Stimulated activated CD8-positive, alpha-beta memory T cell treated with anti-CD3 and anti-CD28 coated beads, Interleukin-2, amount 100 ng/mL, for 48 hours (primary cell): ENCODE data around the gene PRIM1.
"Not testable (repeated sequence)": the region's sequence is repeated elsewhere in the genome, so short reads cannot be mapped to it uniquely, and the experiment has no call there.

Experiments
- DNase-seq, 2 donors: peaks; one replicate each; pipeline ENCODE4 v3.0.0-alpha.2; 2020; ENCODE audit warnings: low read depth in 2 of 2

The PRIM1 gene

DNA sequence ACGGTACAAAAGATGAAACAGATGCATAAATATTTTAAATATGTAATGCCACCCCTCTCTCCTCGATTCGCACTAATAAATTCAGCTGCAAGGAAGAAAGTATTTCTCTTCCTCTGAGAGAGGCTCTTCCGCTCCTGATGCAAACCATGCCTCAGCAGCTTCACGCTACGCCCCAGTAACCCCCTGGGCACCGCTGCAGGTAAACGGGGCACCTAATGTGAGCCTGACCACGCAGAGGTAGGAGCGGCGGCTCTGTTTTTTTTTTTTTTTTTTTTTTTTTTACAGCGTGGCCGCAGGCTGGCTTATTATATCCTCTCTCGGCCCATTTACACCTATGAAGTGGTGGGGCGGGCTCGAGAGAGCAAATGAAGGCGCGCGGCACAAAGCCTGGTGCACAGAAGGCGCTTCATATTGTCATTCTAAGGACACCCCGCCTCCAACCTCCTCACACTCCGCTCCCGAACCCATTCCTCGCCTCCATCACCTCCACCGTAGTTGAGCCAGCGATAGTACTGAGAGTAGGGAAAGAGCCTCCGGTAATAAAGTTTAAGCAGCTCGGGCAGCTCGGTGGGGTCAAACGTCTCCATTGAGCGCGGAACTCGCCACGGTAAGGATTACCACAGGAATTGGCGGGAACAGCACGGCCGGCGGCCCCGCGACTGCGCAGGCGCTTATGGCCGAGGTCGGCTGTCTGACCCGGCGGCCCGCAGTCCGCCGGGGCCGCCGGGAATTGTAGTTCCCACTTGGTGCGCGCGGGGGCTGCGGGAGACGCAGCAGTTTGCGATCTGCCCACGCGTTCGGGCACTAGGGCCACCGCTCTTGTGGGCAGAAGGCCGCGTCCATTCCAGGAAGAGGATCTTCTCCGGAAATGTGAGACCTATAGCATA is at the start of gene PRIM1:
PRIM1 (minus strand) TSS at position 612 of the 887 bp plus-strand sequence; CDS start at position 587, 25 bp downstream.
- peak; percentile 85 to 88 for DNase-seq

DNA sequence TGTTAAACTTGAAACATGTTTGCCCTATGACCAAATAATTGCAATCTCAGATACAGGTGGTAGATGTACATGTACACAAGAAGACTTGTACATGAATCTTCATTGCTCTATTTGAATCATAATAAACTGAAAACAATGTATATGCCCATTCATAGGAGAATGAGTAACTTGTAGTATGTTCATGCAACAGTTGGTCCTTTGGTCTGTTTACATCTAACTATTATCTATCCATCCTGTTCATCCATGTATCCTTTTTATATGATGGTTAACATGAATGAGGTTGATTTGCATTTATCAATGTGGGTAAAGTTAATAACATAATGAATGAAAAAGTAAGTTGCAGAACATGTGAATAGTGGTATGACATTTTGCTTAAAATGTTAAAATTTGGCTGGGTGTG is 48.1 kb upstream of the PRIM1 start:
- no peak for DNase-seq

DNA sequence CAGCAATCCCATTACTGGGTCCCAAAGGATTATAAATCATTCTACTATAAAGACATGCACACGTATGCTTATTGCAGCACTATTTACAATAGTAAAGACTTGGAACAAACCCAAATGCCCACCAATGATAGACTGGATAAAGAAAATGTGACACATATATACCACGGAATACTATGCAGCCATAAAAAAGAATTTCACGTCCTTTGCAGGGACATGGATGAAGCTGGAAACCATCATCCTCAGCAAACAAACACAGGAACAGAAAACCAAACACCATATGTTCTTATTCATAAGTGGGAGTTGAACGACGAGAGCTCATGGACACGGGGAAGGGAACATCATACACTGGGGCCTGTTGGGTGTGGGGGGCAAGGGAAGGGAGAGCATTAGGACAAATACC is 47.2 kb upstream of the PRIM1 start:
- DNase-seq = not testable (repeated sequence)

DNA sequence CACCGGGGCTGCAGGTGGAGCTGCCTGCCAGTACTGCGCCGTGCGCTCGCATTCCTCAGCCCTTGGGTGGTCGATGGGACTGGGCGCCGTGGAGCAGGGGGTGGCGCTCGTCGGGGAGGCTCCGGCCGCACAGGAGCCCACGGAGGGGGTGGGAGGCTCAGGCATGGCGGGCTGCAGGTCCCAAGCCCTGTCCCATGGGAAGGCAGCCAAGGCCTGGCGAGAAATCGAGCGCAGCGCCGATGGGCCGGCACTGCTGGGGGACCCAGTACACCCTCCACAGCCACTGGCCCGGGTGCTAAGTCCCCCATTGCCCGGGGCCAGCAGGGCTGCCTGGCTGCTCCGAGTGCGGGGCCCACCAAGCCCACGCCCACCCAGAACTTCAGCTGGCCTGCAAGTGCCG is 43.7 kb upstream of the PRIM1 start:
- DNase-seq = not testable (repeated sequence)

DNA sequence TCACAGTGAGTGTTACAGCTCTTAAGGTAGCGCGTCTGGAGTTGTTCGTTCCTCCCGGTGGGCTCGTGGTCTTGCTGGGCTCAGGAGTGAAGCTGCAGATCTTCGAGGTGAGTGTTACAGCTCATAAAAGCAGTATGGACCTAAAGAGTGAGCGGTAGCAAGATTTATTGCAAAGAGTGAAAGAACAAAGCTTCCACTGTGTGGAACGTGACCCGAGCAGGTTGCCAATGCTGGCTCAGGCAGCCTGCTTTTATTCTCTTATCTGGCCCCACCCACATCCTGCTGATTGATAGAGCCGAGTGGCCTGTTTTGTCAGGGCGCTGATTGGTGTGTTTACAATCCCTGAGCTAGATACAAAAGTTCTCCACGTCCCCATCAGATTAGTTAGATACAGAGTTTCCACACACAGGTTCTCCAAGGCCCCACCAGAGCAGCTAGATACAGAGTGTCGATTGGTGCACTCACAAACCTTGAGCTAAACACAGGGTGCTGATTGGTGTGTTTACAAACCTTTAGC is 43.0 kb upstream of the PRIM1 start:
- DNase-seq = not testable (repeated sequence)

DNA sequence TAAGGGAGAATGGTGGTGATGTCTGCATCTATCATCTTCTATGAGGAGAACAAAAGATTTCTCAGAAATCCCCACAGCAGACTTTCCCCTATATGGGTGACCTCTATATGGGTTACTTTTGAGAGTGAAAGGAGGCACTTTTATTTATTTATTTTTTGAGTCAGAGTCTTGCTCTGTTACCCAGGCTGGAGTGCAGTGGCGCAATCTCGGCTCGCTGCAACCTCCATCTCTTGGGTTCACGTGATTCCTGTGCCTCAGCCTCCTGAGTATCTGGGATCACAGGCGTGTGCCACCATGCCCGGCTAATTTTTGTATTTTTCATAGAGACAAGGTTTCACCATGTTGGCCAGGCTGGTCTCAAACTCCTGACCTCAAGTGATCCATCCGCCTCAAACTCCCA is 41.0 kb upstream of the PRIM1 start:
- DNase-seq = not testable (repeated sequence)

DNA sequence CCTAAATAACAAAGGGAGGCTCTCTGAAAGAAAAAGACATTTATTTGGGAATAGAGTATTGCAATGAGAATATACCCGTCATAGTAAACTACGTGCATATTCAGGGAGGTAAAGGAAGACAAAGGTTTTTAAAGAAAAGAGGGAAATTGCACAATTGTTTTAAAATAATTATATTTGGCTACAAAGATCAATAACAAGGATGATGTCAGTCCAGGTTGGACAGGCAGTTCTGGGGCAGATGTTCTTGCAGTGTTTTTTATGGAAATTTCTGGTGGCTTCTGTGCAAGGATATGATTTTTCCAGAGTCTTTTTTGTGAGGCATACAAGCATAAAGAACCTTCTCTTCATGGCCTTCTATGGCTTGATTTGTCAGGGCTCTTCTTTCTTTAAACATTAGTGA is 40.6 kb upstream of the PRIM1 start:
- DNase-seq = no peak

DNA sequence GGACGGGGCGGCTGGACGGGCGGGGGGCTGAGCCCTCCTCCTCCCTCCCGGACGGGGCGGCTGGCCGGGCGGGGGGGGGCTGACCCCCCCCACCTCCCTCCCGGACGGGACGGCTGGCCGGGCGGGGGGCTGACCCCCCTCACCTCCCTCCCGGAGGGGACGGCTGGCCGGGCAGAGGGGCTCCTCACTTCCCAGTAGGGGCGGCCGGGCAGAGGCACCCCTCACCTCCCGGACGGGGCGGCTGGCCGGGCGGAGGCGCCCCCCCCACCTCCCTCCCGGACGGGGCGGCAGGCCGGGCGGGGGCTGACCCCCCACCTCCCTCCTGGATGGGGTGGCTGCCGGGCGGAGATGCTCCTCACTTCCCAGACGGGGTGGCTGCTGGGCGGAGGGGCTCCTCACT is 37.3 kb upstream of the PRIM1 start:
- DNase-seq = not testable (repeated sequence)

DNA sequence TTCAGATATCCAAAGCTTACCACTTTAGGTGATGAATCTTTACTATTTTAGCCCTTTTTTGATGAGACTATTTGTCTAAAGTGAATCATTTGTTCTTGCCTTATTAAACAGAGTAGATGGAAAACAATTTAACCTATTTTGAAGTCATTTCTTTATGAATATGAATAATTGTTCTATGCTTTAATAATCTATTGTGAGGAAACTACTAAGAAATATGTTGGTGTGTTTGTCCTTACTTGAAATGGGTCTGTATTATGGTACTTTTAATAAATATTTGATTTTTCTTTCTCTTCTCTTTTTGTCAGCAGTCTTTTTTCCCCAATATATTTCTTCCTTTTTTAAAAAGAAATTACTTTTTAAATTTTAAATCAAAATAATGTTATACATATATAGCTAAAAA is 35.4 kb upstream of the PRIM1 start:
- DNase-seq = no peak

DNA sequence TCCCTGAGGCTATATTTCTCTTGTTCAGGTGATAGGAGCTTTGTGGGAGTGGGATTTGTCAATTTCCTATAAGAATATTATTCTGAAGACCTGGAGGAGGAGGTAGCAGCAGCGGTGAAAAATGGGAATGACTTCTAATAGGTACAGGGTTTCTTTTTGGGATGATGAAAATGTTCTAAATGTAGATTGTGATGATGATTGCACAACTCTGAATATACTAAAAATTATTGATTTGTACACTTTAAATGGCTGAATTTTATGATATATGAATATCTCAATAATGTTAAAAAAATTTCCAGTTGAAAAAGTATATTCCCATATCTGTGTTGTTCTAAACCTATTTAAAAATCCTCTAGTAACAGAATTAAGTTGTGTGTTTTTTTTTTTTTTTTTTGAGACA is 33.8 kb upstream of the PRIM1 start:
- no peak for DNase-seq

DNA sequence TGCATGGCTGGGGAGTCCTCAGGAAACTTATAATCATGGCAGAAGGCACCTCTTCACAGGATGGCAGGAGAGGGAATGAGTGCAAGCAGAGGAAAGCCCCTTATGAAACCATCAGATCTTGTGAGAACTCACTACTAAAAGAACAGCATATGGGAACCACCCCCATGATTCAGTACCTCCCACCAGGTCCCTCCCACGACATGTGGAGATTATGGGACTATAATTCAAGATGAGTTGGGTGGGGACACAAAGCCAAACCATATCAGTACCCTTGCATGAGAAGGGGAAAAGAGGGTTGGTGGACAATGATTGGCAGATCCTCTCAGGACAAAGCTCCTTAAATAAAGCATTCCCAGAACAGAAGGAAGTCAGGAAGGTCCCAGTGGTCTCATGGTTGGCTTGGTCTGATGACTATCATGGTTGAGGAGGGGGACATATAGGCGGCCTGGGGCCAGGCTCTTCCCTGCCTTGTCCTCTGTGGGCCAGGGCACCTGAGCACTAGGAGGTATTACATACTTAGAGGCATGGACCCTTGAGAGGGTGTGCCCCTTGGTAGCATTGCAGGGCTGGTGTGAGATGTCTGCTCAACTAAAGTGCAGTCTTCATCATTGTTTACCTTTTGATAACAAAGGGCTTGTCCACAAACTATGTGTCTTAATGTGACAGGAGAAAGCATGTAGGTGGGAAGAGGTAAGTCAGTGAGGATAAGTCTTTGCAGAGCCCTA is 33.2 kb upstream of the PRIM1 start:
- DNase-seq = no peak

DNA sequence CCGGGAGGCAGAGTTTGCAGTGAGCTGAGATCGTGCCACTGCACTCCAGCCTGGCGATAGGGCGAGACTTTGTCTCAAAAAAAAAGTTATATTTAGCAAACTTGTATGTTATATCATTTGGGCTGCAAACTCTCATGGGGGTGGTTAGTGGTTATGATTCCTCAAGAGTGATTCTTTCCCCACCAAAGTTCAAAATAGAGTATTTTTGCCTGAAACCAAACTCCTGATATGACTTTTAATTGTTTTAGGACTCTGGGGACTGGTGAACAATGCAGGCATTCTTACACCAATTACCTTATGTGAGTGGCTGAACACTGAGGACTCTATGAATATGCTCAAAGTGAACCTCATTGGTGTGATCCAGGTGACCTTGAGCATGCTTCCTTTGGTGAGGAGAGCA is 29.6 kb upstream of the PRIM1 start:
- no peak for DNase-seq

DNA sequence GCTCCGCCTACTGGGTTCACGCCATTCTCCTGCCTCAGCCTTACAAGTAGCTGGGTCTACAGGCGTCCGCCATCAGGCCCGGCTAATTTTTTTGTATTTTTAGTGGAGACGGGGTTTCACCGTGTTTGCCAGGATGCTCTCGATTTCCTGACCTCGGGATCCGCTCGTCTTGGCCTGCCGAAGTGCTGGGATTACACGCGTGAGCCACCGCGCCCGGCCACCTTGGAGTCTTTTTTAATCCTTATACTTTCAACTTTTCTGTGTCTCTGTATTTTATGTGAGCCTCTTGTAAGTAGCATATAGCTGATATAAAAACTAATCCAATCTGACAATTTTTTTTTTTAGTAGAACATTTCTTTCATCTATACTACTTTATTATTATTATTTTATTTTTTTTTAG is 26.6 kb upstream of the PRIM1 start:
- no peak for DNase-seq

DNA sequence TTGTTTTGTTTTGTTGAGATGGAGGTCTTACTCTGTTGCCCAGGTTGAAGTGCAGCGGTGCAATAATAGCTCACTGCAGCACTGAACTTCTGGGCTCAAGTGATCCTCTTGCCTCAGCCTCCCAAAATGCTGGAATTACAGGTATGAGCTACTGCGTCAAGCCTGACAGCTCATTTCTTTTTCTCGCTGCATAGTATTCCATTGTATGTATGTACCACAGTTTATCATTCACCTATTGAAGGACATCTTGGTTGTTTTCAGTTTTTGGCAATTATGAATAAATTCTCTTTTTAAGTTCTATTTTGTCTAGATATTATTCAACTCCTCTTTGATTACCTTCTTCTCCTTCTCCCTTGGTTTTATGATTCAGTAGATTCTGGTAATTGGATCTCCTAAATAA is 24.5 kb upstream of the PRIM1 start:
- no peak for DNase-seq

DNA sequence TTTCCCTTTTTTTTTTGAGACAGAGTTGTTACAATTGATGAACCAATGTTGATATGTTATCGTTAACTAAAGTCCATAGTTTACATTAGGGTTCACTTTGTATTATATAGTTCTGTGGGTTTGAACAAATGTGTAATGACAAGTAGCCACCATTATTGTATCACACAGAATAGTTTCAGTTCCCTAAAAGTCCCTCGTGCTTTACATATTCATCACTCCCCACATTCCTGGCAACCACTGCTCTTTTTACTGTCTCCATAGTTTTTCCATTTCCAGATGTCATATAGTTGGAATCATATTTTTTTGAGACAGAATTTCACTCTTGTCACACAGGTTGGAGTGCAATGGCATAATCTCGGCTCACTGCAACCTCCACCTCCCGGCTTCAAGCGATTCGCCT is 23.5 kb upstream of the PRIM1 start:
- DNase-seq = no peak

DNA sequence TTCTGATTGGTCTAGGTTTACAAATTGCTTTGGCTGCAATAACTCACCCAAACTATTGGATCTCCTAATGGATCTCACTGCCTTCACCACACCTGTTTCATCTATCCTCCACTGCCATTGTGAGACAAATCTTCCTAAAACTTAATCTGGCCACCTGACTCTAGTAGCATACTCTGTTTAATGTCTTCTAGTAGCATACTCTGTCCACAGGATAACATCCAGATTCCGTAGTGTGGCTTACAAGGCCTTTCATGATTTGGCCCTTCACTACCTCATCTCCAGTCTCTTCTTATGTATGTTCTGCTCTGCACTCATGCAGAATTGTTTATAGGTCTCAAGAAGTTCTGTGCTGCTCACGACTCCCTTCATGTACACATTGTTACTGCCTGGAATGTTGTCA is 21.0 kb upstream of the PRIM1 start:
- no peak for DNase-seq

DNA sequence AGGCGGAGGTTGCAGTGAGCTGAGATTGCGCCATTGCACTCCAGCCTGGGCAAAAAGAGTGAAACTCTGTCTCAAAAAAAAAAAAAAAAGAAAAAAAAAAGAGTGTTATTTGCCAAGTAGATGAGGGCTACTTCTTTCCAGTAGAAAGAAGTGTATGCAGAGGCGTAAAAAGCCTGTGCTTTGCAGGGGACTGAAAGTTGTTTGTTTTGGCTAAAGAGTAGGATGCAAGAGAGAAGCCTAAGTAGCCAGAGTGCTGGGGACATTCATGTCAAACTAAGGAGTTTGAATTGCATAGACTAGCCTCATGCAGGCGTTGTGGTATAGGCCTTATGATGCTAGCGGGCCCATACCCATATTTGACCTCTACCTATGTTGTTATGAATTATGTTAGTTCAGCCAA is 20.5 kb upstream of the PRIM1 start:
- no peak for DNase-seq

DNA sequence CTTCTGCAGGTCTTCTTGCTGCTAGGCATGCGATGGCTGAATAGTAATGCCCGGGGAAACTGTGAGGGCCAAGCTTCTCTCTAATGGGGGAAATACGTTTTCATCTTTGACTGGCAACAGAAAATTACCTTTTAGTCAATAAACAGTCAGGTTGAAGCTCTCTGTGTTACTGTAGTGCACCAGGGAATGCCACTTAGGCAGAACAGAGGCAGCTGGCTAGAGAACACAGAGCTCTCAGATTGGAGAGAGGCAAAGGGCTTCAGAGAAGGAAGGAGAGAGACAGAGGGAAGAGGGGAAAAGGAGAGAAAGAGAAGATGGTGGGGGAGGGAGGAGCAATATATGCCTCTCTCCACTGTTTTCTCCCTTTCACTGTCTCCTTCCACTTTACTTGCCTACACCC is 17.7 kb upstream of the PRIM1 start:
- DNase-seq = no peak

DNA sequence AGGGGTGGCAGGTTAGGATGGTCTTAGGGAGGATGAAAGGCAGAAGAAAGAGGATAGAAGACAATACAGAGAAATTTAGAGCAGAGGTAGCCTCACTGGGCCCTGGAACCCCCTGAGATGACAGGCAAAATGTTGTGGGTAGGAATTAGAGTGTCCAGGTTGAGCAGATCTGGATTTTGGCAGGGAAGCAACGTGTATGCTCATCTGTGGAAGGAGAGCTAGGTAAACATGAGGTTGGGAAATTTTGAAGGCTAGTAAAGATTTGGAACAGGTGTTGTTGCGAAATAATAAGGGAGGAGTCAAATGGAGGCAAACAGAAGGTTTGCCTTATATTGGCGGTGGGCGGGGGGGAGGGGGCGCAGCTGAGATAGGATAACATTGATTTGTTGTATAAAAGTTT is 16.3 kb upstream of the PRIM1 start:
- no peak for DNase-seq

DNA sequence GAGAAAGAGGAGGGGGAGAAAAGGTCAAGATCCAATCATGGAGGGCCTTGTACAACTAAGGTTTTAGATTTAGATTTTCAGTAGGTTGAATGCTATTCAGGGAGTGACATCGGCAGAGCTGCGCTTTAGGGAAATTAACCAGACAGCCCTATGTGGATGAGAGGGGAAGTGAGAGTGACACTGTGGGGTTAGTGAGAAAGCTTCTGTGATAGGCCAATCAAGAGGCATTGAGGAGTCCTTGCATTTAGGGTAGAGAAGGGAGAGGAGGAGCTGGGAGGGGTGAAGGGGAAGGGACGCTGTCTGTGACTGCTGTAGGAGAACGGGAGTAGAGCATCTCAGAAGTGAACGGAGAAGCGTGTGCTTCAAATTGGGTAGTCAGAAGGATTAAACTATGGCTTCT is 14.4 kb upstream of the PRIM1 start:
- DNase-seq = no peak

DNA sequence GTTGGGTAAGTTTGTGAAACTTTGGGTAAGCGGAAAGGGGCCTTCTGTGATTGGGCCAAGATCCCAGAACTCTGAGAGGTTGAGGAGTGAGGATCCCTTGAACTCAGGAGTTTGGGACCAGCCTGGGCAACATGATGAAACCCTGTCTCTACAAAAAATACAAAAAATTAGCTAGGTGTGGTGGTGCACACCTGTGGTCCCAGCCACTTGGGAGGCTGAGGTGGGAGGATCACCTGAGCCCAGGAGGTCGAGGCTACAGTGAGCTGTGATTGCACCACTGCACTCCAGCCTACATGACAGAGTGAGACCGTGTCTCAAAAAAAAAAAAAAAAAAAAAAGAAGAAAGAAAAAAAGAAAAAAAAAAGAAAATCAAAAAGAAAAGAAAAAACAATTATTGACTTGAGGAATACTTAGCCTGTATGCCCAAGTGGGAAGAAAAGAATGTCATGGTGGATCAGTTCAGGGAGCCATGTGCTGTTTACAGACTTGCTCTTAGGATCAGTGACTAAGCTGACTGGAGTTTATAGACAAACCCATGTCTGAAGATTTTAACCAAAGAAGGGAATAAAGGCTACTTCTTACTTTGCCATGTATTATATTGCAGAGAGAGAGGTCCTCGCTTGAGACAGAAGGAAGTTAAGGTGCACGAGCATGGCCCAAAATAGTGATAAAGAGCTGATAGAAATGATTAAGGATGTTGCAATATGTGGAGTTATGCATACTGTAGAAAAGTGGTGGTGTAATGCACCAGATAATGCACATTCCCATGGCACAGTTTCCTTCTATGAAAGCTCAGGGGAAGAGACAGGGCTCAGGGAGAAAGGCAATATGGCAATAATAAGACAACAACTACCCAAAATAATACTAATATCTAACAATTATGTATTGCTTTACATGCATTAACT is 11.9 kb upstream of the PRIM1 start:
- no peak for DNase-seq

DNA sequence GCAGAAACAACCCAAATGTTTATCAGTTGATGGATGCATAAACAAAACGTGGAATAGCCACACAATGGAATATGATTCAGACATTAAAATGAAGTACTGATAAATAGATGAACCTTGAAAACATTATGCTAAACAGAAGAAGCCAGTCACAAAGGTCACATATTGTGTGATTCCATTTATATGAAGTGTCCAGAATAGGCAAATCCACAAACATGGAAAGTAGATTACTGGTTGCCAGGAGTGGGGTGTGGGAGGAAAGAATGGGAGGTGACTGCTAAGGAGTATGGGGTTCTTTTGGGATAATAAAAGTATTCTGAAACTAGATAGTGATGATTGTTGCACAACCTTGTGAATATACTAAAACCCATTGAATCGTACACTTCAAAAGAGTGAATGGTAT is 9.7 kb upstream of the PRIM1 start:
- no peak for DNase-seq
